CD4-positive, alpha-beta T cell treated with Interferon alpha-2 for 1 hour (primary cell): Measurements from ENCODE around the gene SLC4A9.
"Not testable (repeated sequence)": the region's sequence is repeated elsewhere in the genome, so short reads cannot be mapped to it uniquely, and the experiment has no call there.

ENCODE experiments used
- DNase-seq, 2 donors: peaks; one replicate each; pipeline ENCODE4 v3.0.0-alpha.2; 2020 to 2022

The SLC4A9 gene

GRCh38 chr5:140338908-140339307 lies 21.1 kb upstream of the SLC4A9 start:
- DNase-seq, result no peak

- no peak for DNase-seq
Measured at GRCh38 chr5:140339636-140340035, 20.4 kb upstream of the SLC4A9 start.

- DNase-seq, result no peak
Measured at GRCh38 chr5:140340605-140341121, 19.3 kb upstream of the SLC4A9 start.

- DNase-seq, result no peak
Measured at GRCh38 chr5:140341591-140341990, 18.4 kb upstream of the SLC4A9 start.

GRCh38 chr5:140342287-140342686 lies 17.7 kb upstream of the SLC4A9 start:
- peak; percentile 59 to 66 for DNase-seq

- no peak for DNase-seq
Measured at GRCh38 chr5:140342896-140343295, 17.1 kb upstream of the SLC4A9 start.

GRCh38 chr5:140343849-140344248 lies 16.1 kb upstream of the SLC4A9 start:
- DNase-seq, result not testable (repeated sequence)

GRCh38 chr5:140344683-140345423 lies 15.1 kb upstream of the SLC4A9 start:
- no peak for DNase-seq

- DNase-seq, result no peak
Measured at GRCh38 chr5:140345919-140346347, 14.1 kb upstream of the SLC4A9 start.

- DNase-seq, result peak; percentile 59 to 61
Measured at GRCh38 chr5:140346348-140347221, 13.4 kb upstream of the SLC4A9 start, which contains the start of gene HBEGF. HBEGF (minus strand) TSS chr5:140346603; CDS start chr5:140346328, 275 bp downstream.

GRCh38 chr5:140347360-140347759 lies 12.6 kb upstream of the SLC4A9 start:
- DNase-seq, result no peak

- DNase-seq, result no peak
Measured at GRCh38 chr5:140348104-140348503, 11.9 kb upstream of the SLC4A9 start.

GRCh38 chr5:140349244-140349643 lies 10.8 kb upstream of the SLC4A9 start:
- DNase-seq, result no peak

- peak; percentile 64 to 87 for DNase-seq
Measured at GRCh38 chr5:140351609-140352334, 8.2 kb upstream of the SLC4A9 start.

GRCh38 chr5:140355546-140355945 lies 4.4 kb upstream of the SLC4A9 start:
- no peak for DNase-seq

GRCh38 chr5:140356853-140357725 lies 2.9 kb upstream of the SLC4A9 start:
- no peak for DNase-seq

- peak; percentile 77 to 83 for DNase-seq
Measured at GRCh38 chr5:140357726-140358093, 2.3 kb upstream of the SLC4A9 start.

- no peak for DNase-seq
Measured at GRCh38 chr5:140358738-140359310, 1.2 kb upstream of the SLC4A9 start.

- no peak for DNase-seq
Measured at GRCh38 chr5:140360681-140361479, 886 bp downstream of the SLC4A9 start.

GRCh38 chr5:140361901-140362300 lies 1.9 kb downstream of the SLC4A9 start:
- DNase-seq, result no peak

GRCh38 chr5:140362311-140362710 lies 2.3 kb downstream of the SLC4A9 start:
- no peak for DNase-seq
